ENCODE results near the gene L3MBTL3.

The L3MBTL3 gene

GRCh38 chr6:130018292-130018743 is at the start of gene L3MBTL3:
Gene L3MBTL3 (plus strand): TSS chr6:130018581. CDS start chr6:130042700, 24,119 bp downstream.
- Histone ChIP-seq H3K9me3 (ENCODE audit: control insufficient read depth, insufficient read depth, low read length) (no peaks in the 10 kb centered on the region), H3K36me3 (ENCODE audit: control insufficient read depth, insufficient read depth, low read length) (no peaks in the 10 kb centered on the region), H3K4me3 (ENCODE audit: low read depth, low read length) (peak within 1 kb of the TSS; percentile 92), H3K27me3 (ENCODE audit: control insufficient read depth, insufficient read depth, low read length) (peaks cover 12% of the 10 kb centered on the region), H3K4me1 (ENCODE audit: control insufficient read depth, insufficient read depth, low read length) (peaks cover 9% of the 10 kb centered on the region; the same call in 1 of the 2 replicates), H3K27ac (ENCODE audit: low read depth, low read length) (peak within 1 kb of the TSS; percentile 22), H3K9ac (ENCODE audit: low read depth, low read length) (peak within 1 kb of the TSS; percentile 55)

- Histone ChIP-seq H3K27me3 (ENCODE audit: control insufficient read depth, insufficient read depth, low read length) (no peaks in the 10 kb centered on the region), H3K9me3 (ENCODE audit: control insufficient read depth, insufficient read depth, low read length) (peaks cover 6% of the 10 kb centered on the region; the same call in 1 of the 2 replicates), H3K4me1 (ENCODE audit: control insufficient read depth, insufficient read depth, low read length) (peaks cover 14% of the 10 kb centered on the region; the same call in 1 of the 2 replicates), H3K9ac (ENCODE audit: low read depth, low read length) (no peak overlapping the region), H3K36me3 (ENCODE audit: control insufficient read depth, insufficient read depth, low read length) (no peaks in the 10 kb centered on the region), H3K4me3 (ENCODE audit: low read depth, low read length) (no peak overlapping the region), H3K27ac (ENCODE audit: low read depth, low read length) (no peak overlapping the region)
These were observed 49.3 kb upstream of the L3MBTL3 start for GRCh38 chr6:129969064-129969463.

DNA sequence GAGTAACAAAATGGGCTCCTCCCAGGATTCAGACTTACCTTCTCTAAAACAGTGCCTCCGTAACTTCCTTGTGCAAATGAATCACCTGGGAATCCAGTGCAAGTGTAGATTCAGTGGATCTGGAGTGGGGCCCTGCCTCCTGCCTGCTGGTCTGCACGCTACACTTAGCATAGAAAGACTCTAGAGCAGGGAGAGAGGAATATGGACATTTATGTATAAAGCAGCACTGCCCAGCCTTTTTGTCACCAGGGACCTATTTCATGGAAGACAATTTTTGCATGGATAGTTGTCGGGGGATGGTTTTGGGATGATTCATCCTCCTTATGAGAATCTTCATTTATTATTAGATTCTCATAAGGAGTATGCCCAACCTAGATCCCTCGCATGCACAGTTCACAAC is 42.3 kb upstream of the L3MBTL3 start:
- Histone ChIP-seq H3K4me1 (ENCODE audit: control insufficient read depth, insufficient read depth, low read length) (no peaks in the 10 kb centered on the region), H3K9ac (ENCODE audit: low read depth, low read length) (no peak overlapping the region), H3K27ac (ENCODE audit: low read depth, low read length) (no peak overlapping the region), H3K36me3 (ENCODE audit: control insufficient read depth, insufficient read depth, low read length) (no peaks in the 10 kb centered on the region), H3K27me3 (ENCODE audit: control insufficient read depth, insufficient read depth, low read length) (no peaks in the 10 kb centered on the region), H3K9me3 (ENCODE audit: control insufficient read depth, insufficient read depth, low read length) (no peaks in the 10 kb centered on the region), H3K4me3 (ENCODE audit: low read depth, low read length) (no peak overlapping the region)

DNA sequence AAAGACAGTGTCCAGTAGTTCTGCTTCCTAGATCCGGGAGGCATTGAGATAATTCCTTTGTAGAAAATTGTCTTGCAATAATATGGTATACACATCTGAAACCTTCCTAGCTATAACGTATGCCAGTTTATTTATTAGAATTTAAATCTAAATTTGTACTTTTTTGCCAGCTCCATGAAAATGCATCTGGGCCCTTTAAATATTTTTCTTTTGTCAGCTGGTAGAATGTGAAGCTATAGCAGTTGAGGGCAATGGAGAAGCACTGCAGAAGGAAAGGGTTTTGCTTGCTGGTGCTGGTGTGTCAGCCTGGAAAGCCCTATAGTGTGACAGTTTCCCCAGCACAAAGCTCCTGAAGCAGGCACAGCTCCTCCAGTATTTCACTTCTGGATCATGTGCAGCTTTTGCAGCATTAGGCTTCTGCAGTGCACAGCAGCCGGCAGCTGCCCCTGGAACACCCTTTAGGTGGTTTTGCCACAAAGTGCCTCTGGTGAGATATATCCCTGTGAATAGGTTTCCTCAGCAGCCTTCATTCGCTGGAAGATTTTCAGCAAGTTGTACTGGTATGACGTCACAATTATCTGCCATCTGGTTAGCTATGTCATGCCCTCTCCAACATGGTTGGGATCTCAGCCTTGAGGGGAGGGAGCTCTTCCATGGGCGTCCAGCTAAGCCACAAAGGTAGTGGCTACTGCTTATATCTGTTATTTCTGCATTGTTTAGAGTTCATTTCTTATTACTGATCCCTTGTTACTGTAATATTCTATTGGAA is 40.0 kb upstream of the L3MBTL3 start:
- no peaks in the 10 kb centered on the region for H3K4me1 ChIP-seq (ENCODE audit: control insufficient read depth, insufficient read depth, low read length)
- no peak overlapping the region for H3K9ac ChIP-seq (ENCODE audit: low read depth, low read length)
- H3K9me3 ChIP-seq (ENCODE audit: control insufficient read depth, insufficient read depth, low read length): no peaks in the 10 kb centered on the region
- H3K27ac ChIP-seq (ENCODE audit: low read depth, low read length): no peak overlapping the region
- H3K27me3 ChIP-seq (ENCODE audit: control insufficient read depth, insufficient read depth, low read length): no peaks in the 10 kb centered on the region
- no peaks in the 10 kb centered on the region for H3K36me3 ChIP-seq (ENCODE audit: control insufficient read depth, insufficient read depth, low read length)
- H3K4me3 ChIP-seq (ENCODE audit: low read depth, low read length): no peak overlapping the region

GRCh38 chr6:129980821-129981220 is 37.6 kb upstream of the L3MBTL3 start:
- no peaks in the 10 kb centered on the region for H3K27me3 ChIP-seq (ENCODE audit: control insufficient read depth, insufficient read depth, low read length)
- H3K4me3 ChIP-seq (ENCODE audit: low read depth, low read length): no peak overlapping the region
- H3K9me3 ChIP-seq (ENCODE audit: control insufficient read depth, insufficient read depth, low read length): no peaks in the 10 kb centered on the region
- no peaks in the 10 kb centered on the region for H3K36me3 ChIP-seq (ENCODE audit: control insufficient read depth, insufficient read depth, low read length)
- H3K27ac ChIP-seq (ENCODE audit: low read depth, low read length): no peak overlapping the region
- no peak overlapping the region for H3K9ac ChIP-seq (ENCODE audit: low read depth, low read length)
- no peaks in the 10 kb centered on the region for H3K4me1 ChIP-seq (ENCODE audit: control insufficient read depth, insufficient read depth, low read length)

- H3K36me3 ChIP-seq (ENCODE audit: control insufficient read depth, insufficient read depth, low read length): no peaks in the 10 kb centered on the region
- no peaks in the 10 kb centered on the region for H3K4me1 ChIP-seq (ENCODE audit: control insufficient read depth, insufficient read depth, low read length)
- no peak overlapping the region for H3K27ac ChIP-seq (ENCODE audit: low read depth, low read length)
These were observed 36.8 kb upstream of the L3MBTL3 start for GRCh38 chr6:129981598-129981997.

DNA sequence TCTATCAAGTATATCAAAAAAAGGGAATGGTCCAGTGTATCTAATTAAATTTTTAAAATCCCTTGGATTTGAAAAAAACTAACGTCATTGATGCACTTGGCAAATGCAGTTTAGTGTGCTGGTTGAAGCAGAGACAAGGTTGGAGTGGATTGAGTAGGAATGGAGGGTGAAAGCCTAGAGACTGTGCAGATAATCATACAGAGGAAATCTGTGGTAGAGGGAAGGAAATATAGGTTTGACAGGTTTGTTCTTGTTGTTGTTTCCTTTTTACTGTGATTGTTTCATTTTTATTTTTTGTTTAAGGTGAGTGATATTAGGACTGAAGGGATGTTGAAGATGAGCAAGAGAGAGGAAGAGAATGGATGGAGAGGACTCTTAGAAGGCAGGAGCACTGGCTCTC is 29.0 kb upstream of the L3MBTL3 start:
- no peaks in the 10 kb centered on the region for H3K9me3 ChIP-seq (ENCODE audit: control insufficient read depth, insufficient read depth, low read length)
- no peaks in the 10 kb centered on the region for H3K36me3 ChIP-seq (ENCODE audit: control insufficient read depth, insufficient read depth, low read length)
- H3K4me1 ChIP-seq (ENCODE audit: control insufficient read depth, insufficient read depth, low read length): no peaks in the 10 kb centered on the region
- H3K27me3 ChIP-seq (ENCODE audit: control insufficient read depth, insufficient read depth, low read length): no peaks in the 10 kb centered on the region
- no peak overlapping the region for H3K4me3 ChIP-seq (ENCODE audit: low read depth, low read length)
- no peak overlapping the region for H3K9ac ChIP-seq (ENCODE audit: low read depth, low read length)
- no peak overlapping the region for H3K27ac ChIP-seq (ENCODE audit: low read depth, low read length)

More at GRCh38 chr6:129981598-129981997, 36.8 kb upstream of the L3MBTL3 start:
- Histone ChIP-seq H3K4me3 (ENCODE audit: low read depth, low read length) (no peak overlapping the region), H3K27me3 (ENCODE audit: control insufficient read depth, insufficient read depth, low read length) (no peaks in the 10 kb centered on the region), H3K9ac (ENCODE audit: low read depth, low read length) (no peak overlapping the region), H3K9me3 (ENCODE audit: control insufficient read depth, insufficient read depth, low read length) (no peaks in the 10 kb centered on the region)

DNA sequence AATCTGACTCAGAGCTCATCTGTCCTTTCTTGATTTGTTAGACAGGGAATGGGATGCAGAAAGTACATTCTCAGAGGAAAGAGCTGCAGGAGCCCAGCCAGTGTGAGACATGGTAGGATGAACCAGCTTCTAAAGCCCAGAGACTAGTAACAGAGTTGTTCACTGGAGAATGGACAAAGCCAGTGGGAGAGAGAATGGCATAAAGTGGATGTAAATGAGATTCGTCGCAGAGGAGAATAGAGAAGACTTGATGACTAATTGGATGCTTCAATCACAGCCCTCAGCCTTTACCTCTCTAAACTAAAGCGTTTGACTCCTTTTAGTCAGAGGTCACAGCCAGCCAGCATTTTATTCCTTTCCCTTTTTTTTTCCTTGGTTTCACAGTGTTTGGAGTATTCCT is 25.5 kb upstream of the L3MBTL3 start:
- H3K27ac ChIP-seq (ENCODE audit: low read depth, low read length): no peak overlapping the region
- H3K4me1 ChIP-seq (ENCODE audit: control insufficient read depth, insufficient read depth, low read length): no peaks in the 10 kb centered on the region
- no peak overlapping the region for H3K4me3 ChIP-seq (ENCODE audit: low read depth, low read length)
- no peaks in the 10 kb centered on the region for H3K9me3 ChIP-seq (ENCODE audit: control insufficient read depth, insufficient read depth, low read length)
- no peak overlapping the region for H3K9ac ChIP-seq (ENCODE audit: low read depth, low read length)
- no peaks in the 10 kb centered on the region for H3K27me3 ChIP-seq (ENCODE audit: control insufficient read depth, insufficient read depth, low read length)
- no peaks in the 10 kb centered on the region for H3K36me3 ChIP-seq (ENCODE audit: control insufficient read depth, insufficient read depth, low read length)

- Histone ChIP-seq H3K4me1 (ENCODE audit: control insufficient read depth, insufficient read depth, low read length) (no peaks in the 10 kb centered on the region), H3K9ac (ENCODE audit: low read depth, low read length) (no peak overlapping the region), H3K36me3 (ENCODE audit: control insufficient read depth, insufficient read depth, low read length) (no peaks in the 10 kb centered on the region), H3K9me3 (ENCODE audit: control insufficient read depth, insufficient read depth, low read length) (no peaks in the 10 kb centered on the region), H3K4me3 (ENCODE audit: low read depth, low read length) (no peak overlapping the region), H3K27ac (ENCODE audit: low read depth, low read length) (no peak overlapping the region), H3K27me3 (ENCODE audit: control insufficient read depth, insufficient read depth, low read length) (no peaks in the 10 kb centered on the region)
These were observed 24.0 kb upstream of the L3MBTL3 start for GRCh38 chr6:129994410-129994809.

- no peaks in the 10 kb centered on the region for H3K27me3 ChIP-seq (ENCODE audit: control insufficient read depth, insufficient read depth, low read length)
- H3K4me1 ChIP-seq (ENCODE audit: control insufficient read depth, insufficient read depth, low read length): peaks cover 14% of the 10 kb centered on the region
- no peak overlapping the region for H3K9ac ChIP-seq (ENCODE audit: low read depth, low read length)
- H3K4me3 ChIP-seq (ENCODE audit: low read depth, low read length): no peak overlapping the region
- no peak overlapping the region for H3K27ac ChIP-seq (ENCODE audit: low read depth, low read length)
- H3K9me3 ChIP-seq (ENCODE audit: control insufficient read depth, insufficient read depth, low read length): no peaks in the 10 kb centered on the region
- no peaks in the 10 kb centered on the region for H3K36me3 ChIP-seq (ENCODE audit: control insufficient read depth, insufficient read depth, low read length)
These were observed 22.0 kb upstream of the L3MBTL3 start for GRCh38 chr6:129996387-129996786.

DNA sequence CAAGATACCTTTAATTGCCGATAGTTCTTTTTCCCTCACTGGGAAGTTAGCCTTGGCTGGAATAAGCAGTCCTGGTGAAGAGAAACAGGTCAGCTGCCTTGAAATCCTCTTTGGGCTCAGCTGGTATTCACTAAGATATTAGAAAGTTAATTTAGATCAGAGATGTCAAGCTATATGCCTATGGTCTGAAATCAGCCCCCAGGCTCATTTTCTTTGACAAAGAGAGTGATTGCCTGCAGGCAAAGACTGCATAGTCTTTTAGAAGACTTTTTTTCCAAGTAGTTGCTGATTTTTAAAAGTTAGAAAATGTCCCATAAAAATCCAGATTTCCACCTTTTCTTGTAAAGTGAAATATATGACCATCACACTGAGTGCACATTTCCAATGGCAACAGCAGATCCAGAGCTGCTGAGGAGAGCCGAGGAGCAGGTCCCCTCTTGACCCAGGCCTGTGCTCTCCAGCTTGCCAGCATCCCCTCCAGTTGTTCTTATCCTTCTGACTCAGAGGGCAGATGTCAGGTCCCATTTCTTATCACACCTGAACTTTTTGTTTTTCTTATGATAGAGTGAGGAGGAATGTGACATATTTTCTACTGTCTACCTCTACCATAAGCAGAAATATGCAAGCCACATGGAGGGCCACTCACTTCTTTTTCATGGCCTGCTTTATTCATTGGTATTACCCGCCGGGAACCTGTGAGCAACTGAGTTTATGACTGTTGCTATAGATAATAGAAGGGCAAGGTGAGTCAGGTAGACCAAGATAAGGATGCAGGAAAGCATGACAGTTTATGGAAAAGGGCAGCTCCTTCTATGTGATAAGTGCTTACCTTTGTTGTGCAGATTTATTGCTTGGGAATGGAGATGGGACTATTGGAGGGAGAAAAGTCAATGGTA is 17.6 kb upstream of the L3MBTL3 start:
- Histone ChIP-seq H3K36me3 (ENCODE audit: control insufficient read depth, insufficient read depth, low read length) (no peaks in the 10 kb centered on the region), H3K9ac (ENCODE audit: low read depth, low read length) (no peak overlapping the region)

More for the DNA sequence above, 17.6 kb upstream of the L3MBTL3 start:
- peaks cover 18% of the 10 kb centered on the region for H3K4me1 ChIP-seq (ENCODE audit: control insufficient read depth, insufficient read depth, low read length)
- H3K4me3 ChIP-seq (ENCODE audit: low read depth, low read length): no peak overlapping the region
- peak overlapping the region; percentile 59 for H3K27ac ChIP-seq (ENCODE audit: low read depth, low read length)
- H3K9me3 ChIP-seq (ENCODE audit: control insufficient read depth, insufficient read depth, low read length): 0 out of 2 replicates have a peak, but pooled peaks cover 2% of the 10 kb centered on the region
- H3K27me3 ChIP-seq (ENCODE audit: control insufficient read depth, insufficient read depth, low read length): no peaks in the 10 kb centered on the region

Data from HUES48 (cell line).